ENCODE data around the gene TMCO4. TPM values are rescaled to one million over a fixed set of nuclear protein-coding genes. Genes with fewer than 3 reads are reported as not detected.

Gene TMCO4
- total RNA-seq, 1 donor from 2014 or later, result not detected

- H3K4me1 Mint-ChIP-seq (ENCODE audit: low read depth, unreplicated experiment), result no peaks in the 10 kb centered on the region
- H3K4me3 Mint-ChIP-seq (ENCODE audit: unreplicated experiment), result no peak overlapping the region
- H3K27ac Mint-ChIP-seq (ENCODE audit: unreplicated experiment), result no peak overlapping the region
- TF ChIP-seq, protein P1, sequence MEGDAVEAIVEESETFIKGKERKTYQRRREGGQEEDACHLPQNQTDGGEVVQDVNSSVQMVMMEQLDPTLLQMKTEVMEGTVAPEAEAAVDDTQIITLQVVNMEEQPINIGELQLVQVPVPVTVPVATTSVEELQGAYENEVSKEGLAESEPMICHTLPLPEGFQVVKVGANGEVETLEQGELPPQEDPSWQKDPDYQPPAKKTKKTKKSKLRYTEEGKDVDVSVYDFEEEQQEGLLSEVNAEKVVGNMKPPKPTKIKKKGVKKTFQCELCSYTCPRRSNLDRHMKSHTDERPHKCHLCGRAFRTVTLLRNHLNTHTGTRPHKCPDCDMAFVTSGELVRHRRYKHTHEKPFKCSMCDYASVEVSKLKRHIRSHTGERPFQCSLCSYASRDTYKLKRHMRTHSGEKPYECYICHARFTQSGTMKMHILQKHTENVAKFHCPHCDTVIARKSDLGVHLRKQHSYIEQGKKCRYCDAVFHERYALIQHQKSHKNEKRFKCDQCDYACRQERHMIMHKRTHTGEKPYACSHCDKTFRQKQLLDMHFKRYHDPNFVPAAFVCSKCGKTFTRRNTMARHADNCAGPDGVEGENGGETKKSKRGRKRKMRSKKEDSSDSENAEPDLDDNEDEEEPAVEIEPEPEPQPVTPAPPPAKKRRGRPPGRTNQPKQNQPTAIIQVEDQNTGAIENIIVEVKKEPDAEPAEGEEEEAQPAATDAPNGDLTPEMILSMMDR (IDR thresholded peaks at IDR 0.05; ENCODE audit: partially characterized antibody, unreplicated experiment), result no peak
- DNase-seq, result no peak
- peaks cover 4% of the 10 kb centered on the region for H3K27me3 Mint-ChIP-seq (ENCODE audit: unreplicated experiment)
- no peaks in the 10 kb centered on the region for H3K36me3 Mint-ChIP-seq (ENCODE audit: unreplicated experiment)
- H3K9me3 Mint-ChIP-seq (ENCODE audit: unreplicated experiment), result peaks cover 3% of the 10 kb centered on the region
These were observed 99.5 kb downstream of the TMCO4 start for GRCh38 chr1:19700079-19700777.

- Mint-ChIP-seq H3K36me3 (ENCODE audit: unreplicated experiment) (no peaks in the 10 kb centered on the region), H3K4me3 (ENCODE audit: unreplicated experiment) (no peak overlapping the region), H3K4me1 (ENCODE audit: low read depth, unreplicated experiment) (no peaks in the 10 kb centered on the region), H3K27me3 (ENCODE audit: unreplicated experiment) (peaks cover 4% of the 10 kb centered on the region), H3K27ac (ENCODE audit: unreplicated experiment) (no peak overlapping the region), H3K9me3 (ENCODE audit: unreplicated experiment) (peaks cover 3% of the 10 kb centered on the region)
- TF ChIP-seq, protein P1 (IDR thresholded peaks at IDR 0.05; ENCODE audit: partially characterized antibody, unreplicated experiment), result no peak
- no peak for DNase-seq
These were observed 101.5 kb downstream of the TMCO4 start for GRCh38 chr1:19698181-19698580.

GRCh38 chr1:19696820-19697219 is 102.9 kb downstream of the TMCO4 start:
- H3K27me3 Mint-ChIP-seq (ENCODE audit: unreplicated experiment), result peaks cover 4% of the 10 kb centered on the region
- no peak overlapping the region for H3K27ac Mint-ChIP-seq (ENCODE audit: unreplicated experiment)
- TF ChIP-seq, protein P1 (IDR thresholded peaks at IDR 0.05; ENCODE audit: partially characterized antibody, unreplicated experiment), result no peak
- no peaks in the 10 kb centered on the region for H3K36me3 Mint-ChIP-seq (ENCODE audit: unreplicated experiment)
- H3K4me1 Mint-ChIP-seq (ENCODE audit: low read depth, unreplicated experiment), result no peaks in the 10 kb centered on the region
- H3K9me3 Mint-ChIP-seq (ENCODE audit: unreplicated experiment), result peaks cover 3% of the 10 kb centered on the region
- DNase-seq, result no peak
- H3K4me3 Mint-ChIP-seq (ENCODE audit: unreplicated experiment), result no peak overlapping the region

DNA sequence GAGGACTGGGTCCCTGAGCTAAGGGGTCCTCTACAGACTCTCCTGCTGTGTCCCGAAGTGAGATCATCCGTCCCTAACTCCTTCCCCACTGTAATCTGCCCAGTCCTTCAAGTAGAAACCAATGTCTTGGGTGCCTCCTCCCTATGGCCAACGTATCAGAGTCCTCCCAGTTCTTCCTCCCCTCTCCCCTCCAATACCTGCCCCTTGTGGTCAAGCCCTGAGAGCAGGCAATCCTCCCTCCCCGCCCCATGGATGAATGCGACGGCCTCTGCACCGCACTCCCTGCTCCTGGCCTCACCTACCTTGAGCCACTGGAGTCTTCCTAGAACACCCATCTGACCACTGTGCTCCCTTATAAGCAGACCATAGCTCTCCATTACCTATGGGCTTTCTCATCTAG is 103.9 kb downstream of the TMCO4 start:
- Mint-ChIP-seq H3K4me1 (ENCODE audit: low read depth, unreplicated experiment) (no peaks in the 10 kb centered on the region), H3K4me3 (ENCODE audit: unreplicated experiment) (no peak overlapping the region), H3K36me3 (ENCODE audit: unreplicated experiment) (no peaks in the 10 kb centered on the region), H3K27me3 (ENCODE audit: unreplicated experiment) (peaks cover 3% of the 10 kb centered on the region), H3K9me3 (ENCODE audit: unreplicated experiment) (peaks cover 5% of the 10 kb centered on the region), H3K27ac (ENCODE audit: unreplicated experiment) (no peak overlapping the region)
- no peak for DNase-seq
- TF ChIP-seq, protein P1 (IDR thresholded peaks at IDR 0.05; ENCODE audit: partially characterized antibody, unreplicated experiment), result no peak

- no peak for DNase-seq
- peaks cover 7% of the 10 kb centered on the region for H3K9me3 Mint-ChIP-seq (ENCODE audit: unreplicated experiment)
- H3K27me3 Mint-ChIP-seq (ENCODE audit: unreplicated experiment), result peaks cover 1% of the 10 kb centered on the region
- H3K4me1 Mint-ChIP-seq (ENCODE audit: low read depth, unreplicated experiment), result no peaks in the 10 kb centered on the region
- H3K4me3 Mint-ChIP-seq (ENCODE audit: unreplicated experiment), result no peak overlapping the region
- no peak overlapping the region for H3K27ac Mint-ChIP-seq (ENCODE audit: unreplicated experiment)
- TF ChIP-seq, protein P1 (IDR thresholded peaks at IDR 0.05; ENCODE audit: partially characterized antibody, unreplicated experiment), result no peak
- no peaks in the 10 kb centered on the region for H3K36me3 Mint-ChIP-seq (ENCODE audit: unreplicated experiment)
These were observed 105.4 kb downstream of the TMCO4 start for GRCh38 chr1:19694298-19694697.
